H1 (cell line): Measurements from ENCODE around the gene SLC5A4. TPM values are rescaled to one million over a fixed set of nuclear protein-coding genes. Genes with fewer than 3 reads are reported as not detected.

ENCODE experiments used
- CTCF ChIA-PET: fragments of 300-600 bp; sonication (Branson Sonifier 250); formaldehyde crosslinking; loops from one replicate; lab custom pipeline; 2021; ENCODE audit not compliant: partially characterized antibody; lab: Charles Lee
- POLR2A ChIA-PET: fragments of 300-600 bp; sonication (Branson Sonifier 250); formaldehyde crosslinking; loops from one replicate; lab custom pipeline; 2021; ENCODE audit warnings: inconsistent platforms; ENCODE audit not compliant: partially characterized antibody; lab: Charles Lee
- DNase-seq, 2 experiments: peaks; one replicate each; pipeline versions ENCODE4 v3.0.0 to v3.0.0-alpha.2; 2010 to 2022; ENCODE audit warnings: low spot score in 2 of 2, low read depth in 1 of 2, mixed read lengths in 1 of 2
- FAIRE-seq: peaks from 2 replicates; lab custom pipeline; 2011; peaks lifted over from hg19 to GRCh38; lab: Jason Lieb, UNC
- H2AFZ ChIP-seq: 2 replicates; pipeline ENCODE4 v1.8.1; 2012; ENCODE audit warnings: low read length, inconsistent platforms
- H2AK5ac ChIP-seq: 2 replicates; pipeline ENCODE4 v1.6.1; 2013; ENCODE audit warnings: low read depth, low read length
- H2BK120ac ChIP-seq: replicated peaks from 2 replicates; pipeline ENCODE3; 2013; ENCODE audit warnings: low read depth, low read length, inconsistent platforms
- H2BK12ac ChIP-seq: 2 replicates; pipeline ENCODE4 v1.6.1; 2013; ENCODE audit warnings: low read depth, low read length
- H2BK15ac ChIP-seq: 2 replicates; pipeline ENCODE4 v1.6.1; 2013; ENCODE audit warnings: low read length
- H2BK20ac ChIP-seq: 2 replicates; pipeline ENCODE4 v1.6.1; 2013; ENCODE audit warnings: low read length
- H2BK5ac ChIP-seq: 2 replicates; pipeline ENCODE4 v1.6.1; 2013; ENCODE audit warnings: low read depth, low read length
- H3K14ac ChIP-seq: 2 replicates; pipeline ENCODE4 v1.6.1; 2013; ENCODE audit warnings: inconsistent platforms; ENCODE audit not compliant: insufficient read length
- H3K18ac ChIP-seq: 2 replicates; pipeline ENCODE4 v1.6.1; 2013; ENCODE audit warnings: low read length; ENCODE audit errors: extremely low read depth
- H3K23ac ChIP-seq: 2 replicates; pipeline ENCODE4 v1.6.1; 2013; ENCODE audit warnings: inconsistent platforms; ENCODE audit not compliant: insufficient read length
- H3K23me2 ChIP-seq: 2 replicates; pipeline ENCODE4 v1.6.1; 2013; ENCODE audit warnings: low read depth, low read length
- H3K27ac ChIP-seq: 2 replicates; pipeline ENCODE4 v1.6.1; 2011; ENCODE audit warnings: low read depth, low read length, inconsistent platforms
- H3K27me3 ChIP-seq, 4 experiments: replicated peaks in 1 of 4; 1 replicate in 1 of 4; 2 replicates in 3 of 4; pipeline versions ENCODE4 v1.6.1 to v1.8.1; 2011 to 2013; ENCODE audit warnings: low read length in 3 of 4, mild to moderate bottlenecking in 3 of 4, inconsistent platforms in 2 of 4, mixed read lengths in 2 of 4, moderate library complexity in 1 of 4; ENCODE audit not compliant: control insufficient read depth in 3 of 4, insufficient read depth in 3 of 4; ENCODE audit errors: extremely low read depth in 1 of 4
- H3K36me3 ChIP-seq, 4 experiments: 2 replicates each; pipeline versions ENCODE4 v1.6.1 to v1.8.1; 2011 to 2013; ENCODE audit warnings: mild to moderate bottlenecking in 4 of 4, low read length in 3 of 4, moderate library complexity in 2 of 4, control low read depth in 1 of 4, inconsistent platforms in 1 of 4; ENCODE audit not compliant: insufficient read depth in 4 of 4, control insufficient read depth in 2 of 4
- H3K4ac ChIP-seq: replicated peaks from 2 replicates; pipeline ENCODE3; 2013; ENCODE audit warnings: low read length, low read depth, mixed read lengths, inconsistent platforms; ENCODE audit not compliant: insufficient read length
- H3K4me1 ChIP-seq, 4 experiments: replicated peaks in 1 of 4; 1 replicate in 1 of 4; 2 replicates in 3 of 4; pipeline versions ENCODE4 v1.6.1 to v1.8.1; 2011 to 2013; ENCODE audit warnings: low read length in 3 of 4, inconsistent platforms in 2 of 4, mixed read lengths in 1 of 4; ENCODE audit not compliant: insufficient read depth in 4 of 4, control insufficient read depth in 3 of 4
- H3K4me2 ChIP-seq, 2 experiments: 2 replicates each; pipeline versions ENCODE4 v1.6.1 to v1.8.1; 2011 to 2013; ENCODE audit warnings: low read depth in 2 of 2, low read length in 2 of 2, control low read depth in 1 of 2, inconsistent platforms in 1 of 2, mild to moderate bottlenecking in 1 of 2; ENCODE audit not compliant: insufficient read depth in 1 of 2
- H3K4me3 ChIP-seq, 4 experiments: fragments of 200-600, 300-600 bp in 1 of 4; sonication (generic), shearing (Covaris generic), sonication (Bioruptor Twin) in 1 of 4; 2 replicates each; pipeline versions ENCODE4 v1.5.1 to v1.8.1; 2011 to 2016; ENCODE audit warnings: low read length in 4 of 4, low read depth in 3 of 4, control low read depth in 2 of 4, inconsistent platforms in 2 of 4, mild to moderate bottlenecking in 2 of 4, mixed read lengths in 1 of 4, moderate library complexity in 1 of 4; ENCODE audit not compliant: insufficient read depth in 2 of 4; ENCODE audit errors: extremely low read depth in 1 of 4
- H3K56ac ChIP-seq: replicated peaks from 2 replicates; pipeline ENCODE3; 2013; ENCODE audit warnings: low read depth, mild to moderate bottlenecking, mixed read lengths, low read length, inconsistent platforms; ENCODE audit not compliant: insufficient read length
- H3K79me1 ChIP-seq: 2 replicates; pipeline ENCODE4 v1.6.1; 2013; ENCODE audit warnings: low read depth, low read length, control low read depth
- H3K79me2 ChIP-seq, 2 experiments: 2 replicates each; pipeline versions ENCODE4 v1.6.1 to v1.8.1; 2012 to 2013; ENCODE audit warnings: low read length in 2 of 2, mild to moderate bottlenecking in 2 of 2, inconsistent platforms in 1 of 2; ENCODE audit not compliant: insufficient read depth in 2 of 2, control insufficient read depth in 1 of 2
- H3K9ac ChIP-seq, 4 experiments: replicated peaks in 1 of 4; 1 replicate in 1 of 4; 2 replicates in 3 of 4; pipeline versions ENCODE4 v1.6.1 to v1.8.1; 2011 to 2013; ENCODE audit warnings: low read depth in 3 of 4, low read length in 3 of 4, control low read depth in 2 of 4, mild to moderate bottlenecking in 2 of 4, moderate library complexity in 2 of 4, inconsistent platforms in 1 of 4; ENCODE audit errors: extremely low read depth in 1 of 4
- H3K9me3 ChIP-seq, 2 experiments: 2 replicates each; pipeline versions ENCODE4 v1.6.1 to v1.8.1; 2012 to 2013; ENCODE audit warnings: mild to moderate bottlenecking in 2 of 2, moderate library complexity in 2 of 2, control low read depth in 1 of 2, inconsistent platforms in 1 of 2, low read depth in 1 of 2, low read length in 1 of 2, mixed read lengths in 1 of 2; ENCODE audit not compliant: insufficient read depth in 2 of 2
- H4K20me1 ChIP-seq, 2 experiments: replicated peaks in 1 of 2; 2 replicates each; pipeline versions ENCODE3 to v1.8.1; 2011 to 2013; ENCODE audit warnings: inconsistent platforms in 2 of 2, low read length in 2 of 2, mild to moderate bottlenecking in 1 of 2; ENCODE audit not compliant: insufficient read depth in 2 of 2, control insufficient read depth in 1 of 2
- H4K5ac ChIP-seq: 2 replicates; pipeline ENCODE4 v1.6.1; 2013; ENCODE audit warnings: low read length, low read depth, mixed read lengths, inconsistent platforms; ENCODE audit not compliant: insufficient read length
- H4K8ac ChIP-seq: 2 replicates; pipeline ENCODE4 v1.8.0; 2013; ENCODE audit warnings: mild to moderate bottlenecking, moderate library complexity, low read length, inconsistent platforms; ENCODE audit not compliant: insufficient read depth; ENCODE audit errors: extremely low read depth
- H4K91ac ChIP-seq: replicated peaks from 2 replicates; pipeline ENCODE3; 2013; ENCODE audit warnings: low read length, mixed read lengths, inconsistent platforms; ENCODE audit not compliant: insufficient read length
- BACH1 ChIP-seq: IDR thresholded peaks from 2 replicates; pipeline ENCODE4 v1.6.1; 2012; ENCODE audit warnings: low read length, improper control_type of control experiment
- CBX5 ChIP-seq: fragments of 300-800, 300-1000 bp; sonication (generic); IDR thresholded peaks from 2 replicates; pipeline ENCODE4 v1.7.1; 2016; ENCODE audit warnings: antibody characterized with exemption, low read length, low read depth
- E2F6 ChIP-seq: IDR thresholded peaks from 2 replicates; pipeline ENCODE4 v1.6.1; 2012; ENCODE audit warnings: inconsistent platforms
- GTF2F1 ChIP-seq: IDR thresholded peaks from 2 replicates; pipeline ENCODE4 v1.6.1; 2012; ENCODE audit warnings: low read depth, low read length, improper control_type of control experiment, borderline replicate concordance
- HDAC6 ChIP-seq: IDR thresholded peaks from one replicate; pipeline ENCODE4 v1.7.1; 2012; ENCODE audit warnings: low read depth, mild to moderate bottlenecking, inconsistent platforms, low read length, moderate library complexity
- JUN ChIP-seq: IDR thresholded peaks from 2 replicates; pipeline ENCODE4 v1.6.1; 2011; ENCODE audit warnings: low read depth, mild to moderate bottlenecking, improper control_type of control experiment, low read length
- NRF1 ChIP-seq: IDR thresholded peaks from 2 replicates; pipeline ENCODE4 v1.6.1; 2011; ENCODE audit warnings: mild to moderate bottlenecking, low read depth, low read length, improper control_type of control experiment
- PHF8 ChIP-seq: fragments of 200-600 bp; sonication (generic); conservative IDR thresholded peaks from 2 replicates; pipeline ENCODE4 v1.7.1; 2012; ENCODE audit warnings: low read depth, mild to moderate bottlenecking, inconsistent platforms, low read length, moderate library complexity
- POU5F1 ChIP-seq: IDR thresholded peaks from 2 replicates; pipeline ENCODE4 v1.6.1; 2011; ENCODE audit warnings: low read depth, mild to moderate bottlenecking, low read length, moderate library complexity
- RFX5 ChIP-seq: IDR thresholded peaks from 2 replicates; pipeline ENCODE4 v1.6.1; 2011; ENCODE audit warnings: low read depth, low read length, improper control_type of control experiment, borderline replicate concordance
- SP4 ChIP-seq: IDR thresholded peaks from 2 replicates; pipeline ENCODE4 v1.6.1; 2012; ENCODE audit warnings: low read length, inconsistent platforms
- TAF1 ChIP-seq: IDR thresholded peaks from 2 replicates; pipeline ENCODE4 v1.6.1; 2011; ENCODE audit warnings: mild to moderate bottlenecking, low read depth, low read length
- USF2 ChIP-seq: IDR thresholded peaks from 2 replicates; pipeline ENCODE4 v1.6.1; 2011; ENCODE audit warnings: low read length, improper control_type of control experiment
- WGBS, 2 experiments: shearing (Covaris generic) in 1 of 2; methylation state at CpG; one replicate each; pipeline versions ENCODE4 v1.1.6 to v1.1.7; 2013 to 2015; ENCODE audit warnings: low lambda C conversion rate in 2 of 2, mixed read lengths in 2 of 2, inconsistent platforms in 1 of 2, low coverage in 1 of 2, missing lambda C conversion rate in 1 of 2; ENCODE audit not compliant: insufficient replicate concordance in 2 of 2, insufficient coverage in 1 of 2, insufficient read length in 1 of 2; ENCODE audit errors: extremely low coverage in 1 of 2, missing lambda C conversion rate in 1 of 2; 5-methylcytosine and 5-hydroxymethylcytosine counted together
- polyA plus RNA-seq, 7 experiments: library from polyadenylated mRNA; depleted of rRNA in 3 of 7; stranded (reverse) in 5 of 7; unstranded in 2 of 7; fragments of >200 nt in 5 of 7; fragments of 200-250 nt in 2 of 7; gene quantifications; 1 replicate in 5 of 7; 2 replicates in 1 of 7; 4 replicates in 1 of 7; pipeline versions ENCODE4 v1.2.1 to v1.2.3, GENCODE V29; 2011 to 2013; ENCODE audit warnings: missing spikeins in 2 of 7, mixed read lengths in 2 of 7
- total RNA-seq: library from RNA; stranded (reverse); fragmentation: NEBNext Ultra II Directional; extraction: Animal tissue kit (Norgen Biotek cat#: 25700); gene quantifications from 2 replicates; pipeline ENCODE4 v1.2.1, GENCODE V29; 2021

The SLC5A4 gene
- total and polyA plus RNA-seq, 2 of the 8 experiments (the other 6 are each of a cell fraction or from before 2014, with no cell fraction given): 0.17 TPM; not detected in 1

GRCh38 chr22:32199341-32199740 lies 55.8 kb downstream of the SLC5A4 start:
- TF ChIP-seq E2F6: no peak
- TF ChIP-seq POU5F1: no peak
- TF ChIP-seq NRF1: no peak
- no peak for TF ChIP-seq USF2
- no peak for TF ChIP-seq TAF1
- no peak for TF ChIP-seq CBX5
- TF ChIP-seq PHF8: no peak
- TF ChIP-seq JUN: no peak
- no peak for TF ChIP-seq RFX5
- no peak for TF ChIP-seq SP4
- no peak for TF ChIP-seq HDAC6
- no peak for TF ChIP-seq GTF2F1
- no peak for TF ChIP-seq BACH1
- H3K18ac ChIP-seq: no peak overlapping the region
- H3K9me3 ChIP-seq: no peaks in the 10 kb centered on the region
- no peak overlapping the region for H3K27ac ChIP-seq
- H2BK12ac ChIP-seq: no peak overlapping the region
- H4K5ac ChIP-seq: no peak overlapping the region
- H3K79me1 ChIP-seq: no peaks in the 10 kb centered on the region
- no peak overlapping the region for H3K4me3 ChIP-seq
- 95% methylated on average over 6 of the region's 6 CpGs; no CpG with 5 or more reads in 1 of the 2 experiments for WGBS, 2 experiments
- H2BK120ac ChIP-seq: no peak overlapping the region
- no peak overlapping the region for H2BK15ac ChIP-seq
- peak in 1 of 2 experiments; percentile 33 for DNase-seq
- CTCF ChIA-PET: interaction anchor here (1.4 kb wide), 1 partner anchor 66 kb away, joined by 3 read pairs; no protein-coding TSS in a partner anchor
- no peak overlapping the region for H3K56ac ChIP-seq
- no peak overlapping the region for H3K4me2 ChIP-seq
- peaks cover 0 to 1% of the 10 kb centered on the region in 2 experiments for H4K20me1 ChIP-seq
- no peak overlapping the region for H2AK5ac ChIP-seq
- no peak overlapping the region for H3K14ac ChIP-seq
- FAIRE-seq: no peak
- no peak overlapping the region for H4K8ac ChIP-seq
- peaks cover 15 to 32% (median 26%) of the 10 kb centered on the region in 4 experiments for H3K27me3 ChIP-seq
- POLR2A ChIA-PET: no interaction called here
- no peaks in the 10 kb centered on the region for H3K79me2 ChIP-seq
- H3K23ac ChIP-seq: no peak overlapping the region
- H2BK20ac ChIP-seq: no peak overlapping the region
- peaks cover 14% of the 10 kb centered on the region; the same call in 1 of the 2 replicates for H3K23me2 ChIP-seq
- H4K91ac ChIP-seq: no peak overlapping the region
- H3K9ac ChIP-seq: no peak overlapping the region
- no peak overlapping the region for H2BK5ac ChIP-seq
- H3K4ac ChIP-seq: no peak overlapping the region
- no peaks in the 10 kb centered on the region for H3K36me3 ChIP-seq
- H2AFZ ChIP-seq: no peak overlapping the region
- peaks cover 0 to 20% (median 8%) of the 10 kb centered on the region in 4 experiments; a peak in 5 of 7 replicates for H3K4me1 ChIP-seq
